Vagina (tissue), 2 donors: ENCODE results near the gene HES7.

Experiments used
- POLR2A ChIP-seq, 2 donors: fragments of 450-650 bp; IDR thresholded peaks; one replicate each; pipeline ENCODE4 v1.6.1; 2017; ENCODE audit warnings: antibody characterized with exemption in 2 of 2, mild to moderate bottlenecking in 2 of 2, moderate library complexity in 2 of 2
- TF ChIP-seq, protein P1 (sequence below), 3 experiments: fragments of 450-650 bp in 2 of 3; fragments of 200-600 bp in 1 of 3; sonication (generic) in 1 of 3; IDR thresholded peaks; one replicate each; pipeline ENCODE4 v1.5.1; 2017 to 2019; ENCODE audit warnings: antibody characterized with exemption in 3 of 3, mild to moderate bottlenecking in 2 of 3, moderate library complexity in 2 of 3

DNA sequence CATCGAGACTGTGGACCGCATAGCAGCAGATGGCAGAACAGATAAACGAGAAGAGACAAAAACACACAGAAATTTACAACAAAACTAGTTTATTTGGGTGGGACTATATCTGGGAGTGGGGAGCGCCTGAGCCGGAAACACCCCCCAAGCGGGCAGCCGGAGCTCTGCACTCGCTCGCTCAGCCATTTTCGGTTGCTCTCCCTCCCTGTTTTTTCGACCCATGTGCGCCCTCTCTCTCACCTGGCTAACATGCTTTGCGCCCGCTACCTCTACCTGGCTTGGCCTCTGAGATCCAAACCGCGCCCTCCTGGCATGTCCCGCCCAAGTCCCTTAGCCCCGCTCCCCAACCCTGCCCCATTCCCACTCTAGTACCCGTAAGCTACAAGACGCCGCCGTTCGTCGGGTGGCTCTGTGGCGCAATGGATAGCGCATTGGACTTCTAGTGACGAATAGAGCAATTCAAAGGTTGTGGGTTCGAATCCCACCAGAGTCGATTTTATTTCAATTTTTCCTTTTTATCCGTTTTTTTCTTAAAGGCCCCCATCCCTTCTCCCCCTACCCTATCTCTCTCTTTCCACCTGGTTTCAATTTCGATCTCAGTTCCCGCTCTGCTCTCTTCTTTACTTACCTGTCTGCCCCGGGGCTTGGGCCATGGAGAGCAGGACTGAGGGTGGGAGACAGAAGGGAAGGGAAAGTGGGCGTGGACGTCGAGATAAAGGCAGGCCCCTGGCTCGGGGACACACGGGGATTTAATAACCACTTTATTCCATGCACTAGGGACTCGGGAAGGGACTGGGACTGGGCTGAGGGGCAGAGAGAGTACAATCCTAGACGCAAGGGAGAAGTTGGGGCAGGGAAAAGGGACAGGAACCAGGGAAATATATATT, 3.1 kb downstream of the HES7 start:
- TF ChIP-seq, protein P1, sequence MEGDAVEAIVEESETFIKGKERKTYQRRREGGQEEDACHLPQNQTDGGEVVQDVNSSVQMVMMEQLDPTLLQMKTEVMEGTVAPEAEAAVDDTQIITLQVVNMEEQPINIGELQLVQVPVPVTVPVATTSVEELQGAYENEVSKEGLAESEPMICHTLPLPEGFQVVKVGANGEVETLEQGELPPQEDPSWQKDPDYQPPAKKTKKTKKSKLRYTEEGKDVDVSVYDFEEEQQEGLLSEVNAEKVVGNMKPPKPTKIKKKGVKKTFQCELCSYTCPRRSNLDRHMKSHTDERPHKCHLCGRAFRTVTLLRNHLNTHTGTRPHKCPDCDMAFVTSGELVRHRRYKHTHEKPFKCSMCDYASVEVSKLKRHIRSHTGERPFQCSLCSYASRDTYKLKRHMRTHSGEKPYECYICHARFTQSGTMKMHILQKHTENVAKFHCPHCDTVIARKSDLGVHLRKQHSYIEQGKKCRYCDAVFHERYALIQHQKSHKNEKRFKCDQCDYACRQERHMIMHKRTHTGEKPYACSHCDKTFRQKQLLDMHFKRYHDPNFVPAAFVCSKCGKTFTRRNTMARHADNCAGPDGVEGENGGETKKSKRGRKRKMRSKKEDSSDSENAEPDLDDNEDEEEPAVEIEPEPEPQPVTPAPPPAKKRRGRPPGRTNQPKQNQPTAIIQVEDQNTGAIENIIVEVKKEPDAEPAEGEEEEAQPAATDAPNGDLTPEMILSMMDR (IDR thresholded peaks at IDR 0.05) = peak in 1 of 3 experiments; percentile 19
- TF ChIP-seq POLR2A (IDR thresholded peaks at IDR 0.05) = no peak
